ENCODE data around the gene C1orf35. TPM values are rescaled to one million over a fixed set of nuclear protein-coding genes. Genes with fewer than 3 reads are reported as not detected.
"Not testable (repeated sequence)": the region's sequence is repeated elsewhere in the genome, so short reads cannot be mapped to it uniquely, and the experiment has no call there.

Gene C1orf35
- polyA plus RNA-seq, 3 donors from 2014 or later: 1.8 to 21.7 (median 16.6) TPM

DNA sequence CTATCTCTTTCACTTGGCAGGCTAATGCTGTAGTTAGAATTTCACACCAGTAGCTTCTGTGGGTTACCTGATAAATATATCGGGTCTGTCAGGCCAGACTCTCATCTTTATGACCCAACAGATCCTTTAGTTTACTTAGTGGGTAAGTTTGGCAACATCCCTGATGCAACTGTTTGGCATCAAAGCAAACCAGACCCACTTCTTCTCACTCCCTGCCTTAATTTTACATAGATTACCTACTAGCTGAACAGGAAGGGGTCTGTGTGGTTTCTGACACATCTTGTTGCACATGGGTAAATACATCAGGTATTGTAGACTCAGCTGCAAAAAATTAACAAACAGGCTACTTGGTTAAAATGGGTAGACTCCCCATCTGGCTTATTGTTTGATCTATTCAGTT lies 33.8 kb upstream of the C1orf35 start:
- H3K27ac Mint-ChIP-seq: peak overlapping the region; percentile 21 to 83 (median 73)
- no peaks in the 10 kb centered on the region for H3K36me3 Mint-ChIP-seq
- H3K9me3 Mint-ChIP-seq: no peaks in the 10 kb centered on the region
- H3K27me3 Mint-ChIP-seq (ENCODE audit: low read depth in 3 of 3): peaks cover 8 to 10% (median 10%) of the 10 kb centered on the region in 3 donors
- DNase-seq: peak; percentile 41 to 51 (median 45)
- peaks cover 25% of the 10 kb centered on the region in 2 donors for H3K4me1 Mint-ChIP-seq
- H3K4me3 Mint-ChIP-seq: peak overlapping the region in 2 of 5 donors; percentile 0 to 10

DNA sequence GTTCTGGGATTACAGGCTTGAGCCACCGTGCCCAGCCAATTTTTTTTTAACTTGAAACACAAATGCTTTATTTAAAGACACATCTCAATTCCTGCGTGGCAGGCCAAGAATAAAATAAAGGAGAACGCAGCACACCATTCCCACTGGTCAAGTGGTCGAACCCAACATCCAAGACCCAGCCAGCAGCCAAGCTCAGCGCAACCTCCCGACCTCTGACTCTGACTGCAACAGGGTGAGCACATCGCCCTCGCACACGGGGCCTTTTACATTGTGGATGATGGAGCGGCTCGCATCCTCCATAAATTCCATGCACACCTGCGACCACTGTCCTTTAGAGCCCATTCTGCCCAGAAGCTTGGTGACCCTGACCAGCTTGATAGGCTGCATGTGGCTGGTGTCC lies 31.5 kb upstream of the C1orf35 start:
- peaks cover under 1 to 3% (median 1%) of the 10 kb centered on the region in 3 donors for H3K27me3 Mint-ChIP-seq (ENCODE audit: low read depth in 3 of 3)
- no peaks in the 10 kb centered on the region for H3K9me3 Mint-ChIP-seq
- no peak overlapping the region for H3K4me3 Mint-ChIP-seq
- no peaks in the 10 kb centered on the region for H3K36me3 Mint-ChIP-seq
- DNase-seq: no peak
- H3K27ac Mint-ChIP-seq: no peak overlapping the region
- peaks cover 15 to 18% of the 10 kb centered on the region in 2 donors for H3K4me1 Mint-ChIP-seq

DNA sequence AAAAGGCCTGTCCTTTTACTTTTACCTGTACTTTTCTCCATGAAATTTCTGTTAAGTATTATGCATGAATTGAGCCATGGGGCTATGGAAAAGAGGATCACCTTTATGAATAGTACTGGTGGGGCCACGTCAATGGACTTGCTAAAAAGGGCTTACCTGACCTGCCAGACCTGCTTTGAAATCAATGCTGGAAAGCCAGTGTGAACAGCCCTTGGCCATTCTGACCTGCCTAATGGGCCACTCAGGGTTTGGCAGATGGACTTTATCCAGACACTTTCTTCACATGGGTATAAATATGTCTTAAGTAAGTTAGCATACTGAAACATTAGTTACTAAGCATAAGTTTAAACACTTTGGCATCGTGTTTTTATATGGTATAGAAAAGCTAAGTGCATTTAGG lies 28.6 kb upstream of the C1orf35 start:
- H3K36me3 Mint-ChIP-seq: no peaks in the 10 kb centered on the region
- H3K27me3 Mint-ChIP-seq (ENCODE audit: low read depth in 3 of 3): peaks cover 0 to 5% (median 0%) of the 10 kb centered on the region in 3 donors
- no peaks in the 10 kb centered on the region for H3K9me3 Mint-ChIP-seq
- peaks cover 7 to 9% of the 10 kb centered on the region in 2 donors for H3K4me1 Mint-ChIP-seq
- no peak for DNase-seq
- no peak overlapping the region for H3K27ac Mint-ChIP-seq
- no peak overlapping the region for H3K4me3 Mint-ChIP-seq

DNA sequence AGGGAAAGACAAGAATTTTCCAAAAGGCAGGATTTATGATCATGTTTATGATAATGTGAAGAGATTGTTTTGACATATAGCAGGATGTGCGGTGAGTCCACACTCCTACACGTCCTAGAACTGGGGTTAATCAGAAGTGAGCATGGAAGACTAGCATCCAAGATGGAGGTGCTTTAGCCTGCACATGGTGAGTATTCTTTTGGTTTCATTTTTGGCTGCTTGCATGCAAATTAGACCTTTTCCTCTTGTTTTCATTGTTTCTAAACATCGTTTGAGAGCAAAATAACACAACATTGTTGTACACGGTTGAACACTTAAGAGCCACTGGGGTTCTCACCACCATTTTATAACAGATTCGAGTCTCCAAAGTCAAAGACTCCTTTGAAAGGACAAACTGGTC lies 22.1 kb upstream of the C1orf35 start:
- no peak for DNase-seq
- Mint-ChIP-seq H3K4me3 (no peak overlapping the region), H3K4me1 (no peaks in the 10 kb centered on the region), H3K27me3 (ENCODE audit: low read depth in 3 of 3) (peaks cover 0 to 5% (median 0%) of the 10 kb centered on the region in 3 donors), H3K9me3 (no peaks in the 10 kb centered on the region), H3K27ac (no peak overlapping the region), H3K36me3 (no peaks in the 10 kb centered on the region)

DNA sequence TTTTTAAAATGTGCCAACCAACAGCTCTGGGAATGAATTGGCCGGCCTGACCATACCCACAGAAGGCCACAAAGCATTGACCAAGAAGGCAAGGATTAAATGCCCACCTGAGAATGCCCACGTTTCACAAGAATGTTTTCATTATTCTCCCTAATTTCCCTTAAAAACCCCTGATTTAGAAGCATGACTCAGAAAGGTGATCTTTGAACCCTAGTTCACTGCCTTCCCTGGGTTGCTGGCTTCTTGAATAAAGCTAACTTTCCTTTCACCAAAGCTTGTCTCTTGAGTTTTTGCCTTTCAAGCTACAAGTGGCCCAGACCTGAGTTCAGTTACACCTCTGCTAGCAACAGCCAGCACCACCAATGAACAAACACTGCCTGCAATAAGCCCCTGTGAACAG lies 20.4 kb upstream of the C1orf35 start:
- no peaks in the 10 kb centered on the region for H3K9me3 Mint-ChIP-seq
- no peak for DNase-seq
- H3K36me3 Mint-ChIP-seq: no peaks in the 10 kb centered on the region
- H3K27me3 Mint-ChIP-seq (ENCODE audit: low read depth in 3 of 3): peaks cover 0 to 5% (median 2%) of the 10 kb centered on the region in 3 donors
- H3K4me3 Mint-ChIP-seq: no peak overlapping the region
- no peak overlapping the region for H3K27ac Mint-ChIP-seq
- H3K4me1 Mint-ChIP-seq: no peaks in the 10 kb centered on the region

DNA sequence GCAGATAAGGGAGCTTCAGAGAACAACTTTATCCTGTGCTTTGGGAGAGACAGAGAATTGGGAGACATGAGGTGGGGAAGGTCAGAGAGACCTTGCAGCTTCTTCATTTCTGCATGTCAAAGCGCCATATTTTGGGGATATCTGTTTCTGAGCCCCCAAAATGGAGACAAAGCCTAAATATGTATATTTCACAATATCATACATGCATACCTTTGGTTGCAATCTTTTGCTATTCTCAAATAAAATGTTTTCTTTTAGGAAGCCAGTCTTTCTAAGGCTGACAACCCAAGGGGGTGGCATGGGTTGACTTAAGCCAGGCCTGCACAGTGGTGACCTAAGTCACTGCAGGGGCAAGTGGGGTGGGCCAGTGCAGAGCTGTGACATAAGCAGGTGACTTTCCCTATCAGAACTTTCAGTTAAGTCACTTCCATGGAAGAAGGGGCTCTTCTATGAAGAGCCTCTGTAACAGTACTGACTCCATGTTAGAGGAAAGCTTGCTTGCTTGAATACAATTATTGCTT lies 19.9 kb upstream of the C1orf35 start:
- Mint-ChIP-seq H3K27ac (no peak overlapping the region), H3K4me3 (no peak overlapping the region), H3K27me3 (ENCODE audit: low read depth in 3 of 3) (peaks cover 2 to 5% (median 2%) of the 10 kb centered on the region in 3 donors), H3K4me1 (no peaks in the 10 kb centered on the region), H3K9me3 (no peaks in the 10 kb centered on the region), H3K36me3 (no peaks in the 10 kb centered on the region)
- DNase-seq: no peak

DNA sequence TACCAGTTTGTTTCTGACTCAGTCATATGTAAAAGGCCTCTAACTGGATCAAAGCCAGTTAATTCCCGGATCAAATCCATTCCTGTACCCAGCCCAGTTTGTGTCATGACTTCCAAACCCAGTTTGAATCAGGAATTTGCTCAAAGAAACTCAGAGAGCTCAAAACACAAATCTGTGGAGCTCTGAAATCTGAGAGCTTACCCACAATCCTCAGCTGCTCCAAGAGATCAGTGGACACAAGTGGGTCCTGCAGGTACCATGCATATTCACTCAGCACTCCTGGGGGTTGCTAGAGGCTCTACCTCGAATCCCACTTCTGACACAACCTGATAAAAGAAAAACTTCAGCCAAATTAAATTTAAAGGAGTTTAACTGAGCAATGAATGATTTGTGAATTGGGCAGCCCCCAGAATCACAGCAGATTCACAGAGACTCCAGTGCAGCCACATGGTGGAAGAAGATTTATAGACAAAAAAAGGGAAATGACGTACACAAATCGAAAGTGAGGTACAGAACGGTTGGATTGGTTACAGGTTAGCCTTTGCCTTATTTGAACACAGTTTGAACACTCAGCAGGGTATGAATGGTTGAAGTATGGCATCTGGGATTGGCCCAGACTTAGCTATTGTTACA lies 17.8 kb upstream of the C1orf35 start:
- H3K9me3 Mint-ChIP-seq: no peaks in the 10 kb centered on the region
- peaks cover 0 to 5% (median 2%) of the 10 kb centered on the region in 3 donors for H3K27me3 Mint-ChIP-seq (ENCODE audit: low read depth in 3 of 3)
- H3K27ac Mint-ChIP-seq: peak overlapping the region in 1 of 6 donors; percentile 16
- DNase-seq: no peak
- H3K4me3 Mint-ChIP-seq: no peak overlapping the region
- no peaks in the 10 kb centered on the region for H3K4me1 Mint-ChIP-seq
- H3K36me3 Mint-ChIP-seq: no peaks in the 10 kb centered on the region

DNA sequence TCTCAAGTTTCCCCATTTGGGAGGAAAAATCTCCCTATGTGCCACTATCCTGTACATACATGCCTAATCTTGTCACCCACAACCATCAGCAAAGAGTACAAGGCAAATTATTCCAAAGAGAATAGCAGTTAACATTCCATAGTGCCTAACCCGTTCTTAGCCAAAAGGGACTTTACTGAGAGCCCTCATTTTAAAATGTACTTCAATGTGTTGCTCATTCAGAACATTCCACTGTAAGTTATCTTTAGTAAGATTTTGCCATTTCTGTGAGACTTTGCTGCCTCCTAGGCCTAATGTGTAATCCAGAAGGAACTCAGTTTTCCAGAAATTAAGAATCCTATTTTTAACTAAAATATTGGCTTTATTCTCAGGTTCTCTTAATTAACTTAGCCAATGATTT lies 17.2 kb upstream of the C1orf35 start:
- Mint-ChIP-seq H3K27ac (peak overlapping the region in 1 of 6 donors; percentile 16), H3K4me1 (no peaks in the 10 kb centered on the region), H3K36me3 (no peaks in the 10 kb centered on the region), H3K4me3 (no peak overlapping the region), H3K9me3 (no peaks in the 10 kb centered on the region), H3K27me3 (ENCODE audit: low read depth in 3 of 3) (peaks cover 0 to 5% (median 2%) of the 10 kb centered on the region in 3 donors)
- no peak for DNase-seq

DNA sequence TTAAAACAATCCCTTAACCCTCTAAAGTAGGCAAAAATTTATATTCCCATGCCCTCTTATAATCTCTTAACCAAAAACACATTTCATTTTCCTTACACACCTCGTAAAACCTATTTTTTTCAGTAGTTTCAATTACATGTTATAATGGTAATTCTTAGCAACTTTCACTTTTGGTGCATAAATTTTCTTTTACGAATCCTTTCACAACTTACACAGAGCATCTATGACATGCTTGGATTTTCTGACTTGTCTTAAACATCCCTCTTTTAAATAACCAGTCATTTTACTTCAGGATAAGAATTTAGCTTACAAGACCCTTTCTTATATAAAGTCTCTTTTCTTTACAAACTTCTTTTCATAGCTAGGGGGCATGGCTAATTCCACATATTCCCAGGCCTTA lies 14.9 kb upstream of the C1orf35 start:
- no peaks in the 10 kb centered on the region for H3K4me1 Mint-ChIP-seq
- no peaks in the 10 kb centered on the region for H3K36me3 Mint-ChIP-seq
- no peak overlapping the region for H3K4me3 Mint-ChIP-seq
- DNase-seq: no peak
- H3K27me3 Mint-ChIP-seq (ENCODE audit: low read depth in 3 of 3): peaks cover 0 to 5% (median 2%) of the 10 kb centered on the region in 3 donors
- no peak overlapping the region for H3K27ac Mint-ChIP-seq
- no peaks in the 10 kb centered on the region for H3K9me3 Mint-ChIP-seq

DNA sequence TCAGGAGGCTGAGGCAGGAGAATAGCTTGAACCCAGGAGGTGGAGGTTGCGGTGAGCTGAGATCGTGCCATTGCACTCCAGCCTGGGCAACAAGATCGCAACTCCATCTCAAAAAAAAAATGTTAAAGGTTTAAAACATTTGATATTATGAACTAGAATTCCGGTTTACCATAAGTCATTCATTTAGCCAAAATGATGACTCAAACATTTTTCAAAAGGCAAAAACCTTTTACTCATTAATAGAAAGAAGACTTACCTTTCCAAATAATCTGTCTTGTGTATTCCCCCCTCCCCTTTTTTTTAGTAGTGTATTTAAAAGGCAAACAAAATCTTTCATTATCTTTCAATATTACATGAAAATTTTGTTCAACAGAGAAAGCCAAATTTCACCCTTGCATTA lies 14.2 kb upstream of the C1orf35 start:
- Mint-ChIP-seq H3K36me3 (no peaks in the 10 kb centered on the region), H3K9me3 (no peaks in the 10 kb centered on the region), H3K27me3 (ENCODE audit: low read depth in 3 of 3) (peaks cover 0 to 5% (median 2%) of the 10 kb centered on the region in 3 donors), H3K4me1 (no peaks in the 10 kb centered on the region), H3K4me3 (no peak overlapping the region), H3K27ac (no peak overlapping the region)
- DNase-seq: no peak

DNA sequence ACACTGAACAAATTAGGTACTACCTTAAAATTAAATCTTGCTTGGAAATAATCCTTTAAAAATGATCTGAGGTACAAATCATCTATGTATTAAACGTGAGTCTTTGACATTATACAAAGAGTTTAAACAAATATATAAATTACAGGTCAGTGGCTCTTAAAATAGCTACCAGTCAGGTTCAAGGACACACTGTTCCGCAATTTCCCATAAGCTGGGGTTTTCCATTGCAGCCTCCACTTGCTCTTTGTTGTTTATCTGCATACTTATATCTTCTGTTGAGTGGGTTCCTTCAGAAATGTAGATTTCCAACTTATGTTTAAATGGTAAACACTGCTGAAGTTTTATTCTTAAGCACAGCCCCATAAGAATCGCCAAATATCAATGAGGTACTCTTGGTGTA lies 11.7 kb upstream of the C1orf35 start:
- no peaks in the 10 kb centered on the region for H3K36me3 Mint-ChIP-seq
- H3K4me3 Mint-ChIP-seq: no peak overlapping the region
- H3K4me1 Mint-ChIP-seq: peaks cover 4 to 5% of the 10 kb centered on the region in 2 donors
- no peak for DNase-seq
- H3K9me3 Mint-ChIP-seq: no peaks in the 10 kb centered on the region
- H3K27ac Mint-ChIP-seq: no peak overlapping the region
- peaks cover 0 to 5% (median 2%) of the 10 kb centered on the region in 3 donors for H3K27me3 Mint-ChIP-seq (ENCODE audit: low read depth in 3 of 3)

DNA sequence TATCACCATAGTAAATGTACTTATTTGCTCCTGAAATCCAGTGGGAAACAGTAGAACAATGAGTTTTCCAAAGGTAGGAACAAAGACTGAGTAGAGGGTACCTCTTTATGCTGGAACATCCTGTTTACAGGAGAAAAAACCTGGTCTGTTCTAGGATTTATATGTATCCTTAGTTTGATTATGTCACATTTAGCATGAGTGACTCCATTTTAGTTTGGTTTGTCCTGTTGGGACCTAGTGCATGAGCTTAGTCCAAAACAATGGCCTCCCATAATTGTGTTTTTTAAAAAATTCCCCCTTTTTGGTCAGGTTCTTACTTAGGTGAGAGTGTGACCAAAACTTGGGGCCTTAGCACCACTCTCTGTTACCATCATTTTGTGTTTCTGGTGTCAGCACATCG lies 9.5 kb upstream of the C1orf35 start:
- Mint-ChIP-seq H3K27me3 (ENCODE audit: low read depth in 3 of 3) (peaks cover 2 to 7% (median 3%) of the 10 kb centered on the region in 3 donors), H3K36me3 (no peaks in the 10 kb centered on the region), H3K27ac (no peak overlapping the region), H3K9me3 (no peaks in the 10 kb centered on the region), H3K4me3 (no peak overlapping the region), H3K4me1 (peaks cover 20 to 22% of the 10 kb centered on the region in 2 donors)
- DNase-seq: no peak

DNA sequence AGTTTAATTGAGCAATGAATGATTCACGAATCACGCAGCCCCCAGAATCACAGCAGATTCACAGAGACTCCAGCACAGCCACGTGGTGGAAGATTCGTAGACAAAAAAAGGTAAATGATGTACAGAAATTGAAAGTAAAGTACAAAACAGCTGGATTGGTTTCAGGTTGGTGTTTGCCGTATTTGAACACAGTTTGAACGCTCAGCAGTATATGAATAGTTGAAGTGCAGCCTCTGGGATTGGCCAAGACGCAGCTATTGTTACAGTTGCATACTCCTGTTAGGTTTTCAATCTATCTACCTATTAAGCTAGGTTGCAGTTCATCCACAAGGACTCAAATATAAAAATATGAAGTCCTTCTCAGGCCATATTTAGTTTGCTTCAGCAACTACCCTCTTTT lies 9.0 kb upstream of the C1orf35 start:
- Mint-ChIP-seq H3K27me3 (ENCODE audit: low read depth in 3 of 3) (peaks cover 2 to 7% (median 3%) of the 10 kb centered on the region in 3 donors), H3K27ac (no peak overlapping the region), H3K4me3 (no peak overlapping the region), H3K36me3 (no peaks in the 10 kb centered on the region), H3K4me1 (peaks cover 20 to 22% of the 10 kb centered on the region in 2 donors), H3K9me3 (no peaks in the 10 kb centered on the region)
- DNase-seq: no peak

DNA sequence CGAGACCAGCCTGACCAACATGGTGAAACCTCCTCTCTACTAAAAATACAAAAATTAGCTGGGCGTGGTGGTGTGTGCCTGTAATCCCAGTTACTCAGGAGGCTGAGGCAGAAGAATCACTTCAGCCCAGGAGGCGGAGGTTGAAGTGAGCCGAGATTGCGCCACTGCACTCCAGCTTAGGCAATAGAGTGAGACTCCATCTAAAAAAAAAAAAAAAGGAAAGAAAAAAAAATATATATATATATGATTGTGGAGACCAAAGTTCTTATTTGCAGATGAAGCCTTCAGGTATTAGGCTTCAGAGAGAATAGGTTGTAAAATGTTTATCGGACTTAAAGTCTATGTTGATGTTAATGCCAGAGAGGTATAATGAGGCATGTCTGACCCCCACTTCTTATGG lies 8.2 kb upstream of the C1orf35 start:
- not testable (repeated sequence) for H3K27me3 Mint-ChIP-seq (ENCODE audit: low read depth in 3 of 3); DNase-seq; H3K9me3 Mint-ChIP-seq; H3K36me3 Mint-ChIP-seq; H3K27ac Mint-ChIP-seq
- peak overlapping the region in 1 of 5 donors; percentile 29 for H3K4me3 Mint-ChIP-seq
- H3K4me1 Mint-ChIP-seq: peaks cover 20 to 22% of the 10 kb centered on the region in 2 donors

DNA sequence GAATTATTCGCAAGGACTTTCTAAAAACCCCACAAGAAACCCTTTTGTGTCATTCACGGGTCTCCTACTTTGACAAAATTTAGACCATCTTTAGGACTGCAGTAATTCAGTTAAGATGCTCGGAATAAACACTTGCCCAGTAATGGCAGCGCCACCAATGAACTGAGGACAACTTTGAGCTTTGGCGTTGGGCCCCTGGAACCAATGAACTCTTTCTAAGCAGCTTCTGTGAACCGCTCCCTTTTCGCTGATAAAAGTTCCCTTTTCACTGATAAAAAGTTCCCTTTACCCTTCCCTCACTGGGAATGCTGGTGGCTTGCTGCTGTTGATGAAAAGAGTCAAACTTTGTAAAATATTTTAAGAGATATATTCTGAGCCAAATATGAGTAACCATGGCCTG lies 7.4 kb upstream of the C1orf35 start:
- Mint-ChIP-seq H3K27ac (peak overlapping the region in 2 of 6 donors; percentile 30 to 40), H3K4me3 (peak overlapping the region in 1 of 5 donors; percentile 91), H3K36me3 (peaks cover 0 to 5% (median 0%) of the 10 kb centered on the region in 3 donors), H3K9me3 (no peaks in the 10 kb centered on the region), H3K4me1 (peaks cover 20 to 22% of the 10 kb centered on the region in 2 donors), H3K27me3 (ENCODE audit: low read depth in 3 of 3) (peaks cover 0 to 7% (median 2%) of the 10 kb centered on the region in 3 donors)
- DNase-seq: no peak

Measured in immature natural killer cell (primary cell).